DMS53 treated with DMSO at 0.1 percent for 48 hours (cell line): ENCODE measurements around the gene TBC1D17.

ENCODE experiments used
- DNase-seq: peaks from one replicate; lab custom pipeline; 2025; ENCODE audit not compliant: unreplicated experiment; lab: John Stamatoyannopoulos, UW

Gene TBC1D17

GRCh38 chr19:49890349-49891311 is 13.1 kb downstream of the TBC1D17 start:
- peak; percentile 55 for DNase-seq

DNA sequence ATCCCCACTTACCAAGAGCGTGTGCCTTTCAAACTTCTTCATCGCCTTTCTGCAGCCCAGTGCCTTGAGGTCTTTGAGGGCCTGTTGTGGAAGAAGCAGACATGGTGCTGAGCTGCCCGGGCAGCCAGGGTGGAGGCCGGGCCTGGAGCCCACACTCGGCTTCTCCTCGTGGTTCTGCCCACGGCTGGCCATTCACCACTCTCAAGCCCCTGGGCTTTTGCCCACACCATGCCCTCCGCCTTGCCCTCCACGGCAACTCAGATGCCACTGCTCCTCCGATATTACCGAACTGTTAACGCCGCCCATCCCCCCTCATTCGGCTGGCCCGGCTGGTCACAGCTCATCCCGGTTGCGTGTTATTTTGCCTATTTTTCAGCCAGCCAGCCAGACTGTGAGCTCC is 13.9 kb downstream of the TBC1D17 start:
- DNase-seq: no peak

GRCh38 chr19:49892716-49893115 is 15.2 kb downstream of the TBC1D17 start:
- DNase-seq: no peak

DNA sequence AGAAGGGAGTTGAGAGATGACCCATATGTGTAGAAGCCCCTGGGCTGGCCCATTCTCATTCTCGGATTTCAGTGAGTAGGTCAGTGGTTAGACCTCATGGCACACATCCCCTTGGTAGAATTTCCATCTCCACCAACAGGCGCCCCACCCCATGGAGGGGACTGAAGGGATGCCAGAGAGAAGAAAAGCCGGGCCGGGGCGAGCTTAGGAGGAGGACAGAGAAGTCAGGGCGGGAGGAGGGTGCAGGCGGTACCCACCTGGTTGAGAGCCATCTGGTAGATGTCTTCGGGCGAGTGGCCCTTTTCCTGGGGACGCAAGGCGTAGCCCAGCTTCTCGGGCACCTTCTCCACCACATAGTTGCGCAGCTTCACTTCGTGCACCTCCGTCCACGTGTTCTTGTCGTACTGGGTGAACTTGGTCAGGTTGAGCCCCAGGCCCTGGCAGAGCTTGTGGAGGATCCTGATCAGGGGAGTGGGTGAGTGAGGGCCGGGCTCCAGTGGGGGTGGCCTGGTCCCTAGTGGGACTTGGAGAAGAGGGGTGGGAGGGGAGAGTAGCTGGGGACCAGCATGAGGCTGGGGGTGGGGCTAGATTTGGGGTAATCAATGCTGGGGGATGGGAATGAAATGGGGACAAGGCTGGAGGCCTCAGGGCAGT is 16.6 kb downstream of the TBC1D17 start:
- no peak for DNase-seq

DNA sequence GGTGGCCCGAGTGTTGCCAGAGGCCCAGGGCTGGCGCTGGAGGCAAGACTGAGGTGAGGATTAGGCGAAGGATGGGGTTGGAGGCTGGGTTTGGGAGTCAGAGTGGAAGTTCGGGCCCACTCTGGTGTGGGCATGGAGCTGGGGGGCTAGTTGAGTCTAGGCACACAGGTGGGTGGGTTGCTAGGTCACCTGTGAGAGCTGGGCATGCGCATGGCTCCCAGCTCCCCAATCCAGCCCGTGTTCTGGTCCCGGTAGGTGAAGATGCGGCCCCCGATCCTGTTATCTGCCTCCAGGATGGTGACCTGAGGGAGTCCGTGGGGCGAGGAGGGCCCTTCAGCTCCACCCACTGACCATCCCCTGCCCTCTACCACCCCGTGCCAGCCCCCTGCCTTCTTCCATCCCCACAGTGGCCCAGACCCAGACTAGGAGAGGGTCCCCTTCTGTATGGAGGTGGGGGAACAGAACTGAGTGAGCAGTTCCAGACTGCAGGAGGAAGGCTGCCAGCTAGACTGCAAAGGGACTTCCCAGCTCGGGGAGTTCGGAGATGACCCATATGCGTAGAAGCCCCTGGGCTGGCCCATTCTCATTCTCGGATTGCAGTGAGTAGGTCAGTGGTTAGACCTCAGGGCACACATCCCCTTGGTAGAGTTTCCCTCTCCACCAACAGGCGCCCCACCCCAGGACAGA is 17.5 kb downstream of the TBC1D17 start:
- DNase-seq: no peak

GRCh38 chr19:49895566-49896297 is 18.2 kb downstream of the TBC1D17 start:
- no peak for DNase-seq

DNA sequence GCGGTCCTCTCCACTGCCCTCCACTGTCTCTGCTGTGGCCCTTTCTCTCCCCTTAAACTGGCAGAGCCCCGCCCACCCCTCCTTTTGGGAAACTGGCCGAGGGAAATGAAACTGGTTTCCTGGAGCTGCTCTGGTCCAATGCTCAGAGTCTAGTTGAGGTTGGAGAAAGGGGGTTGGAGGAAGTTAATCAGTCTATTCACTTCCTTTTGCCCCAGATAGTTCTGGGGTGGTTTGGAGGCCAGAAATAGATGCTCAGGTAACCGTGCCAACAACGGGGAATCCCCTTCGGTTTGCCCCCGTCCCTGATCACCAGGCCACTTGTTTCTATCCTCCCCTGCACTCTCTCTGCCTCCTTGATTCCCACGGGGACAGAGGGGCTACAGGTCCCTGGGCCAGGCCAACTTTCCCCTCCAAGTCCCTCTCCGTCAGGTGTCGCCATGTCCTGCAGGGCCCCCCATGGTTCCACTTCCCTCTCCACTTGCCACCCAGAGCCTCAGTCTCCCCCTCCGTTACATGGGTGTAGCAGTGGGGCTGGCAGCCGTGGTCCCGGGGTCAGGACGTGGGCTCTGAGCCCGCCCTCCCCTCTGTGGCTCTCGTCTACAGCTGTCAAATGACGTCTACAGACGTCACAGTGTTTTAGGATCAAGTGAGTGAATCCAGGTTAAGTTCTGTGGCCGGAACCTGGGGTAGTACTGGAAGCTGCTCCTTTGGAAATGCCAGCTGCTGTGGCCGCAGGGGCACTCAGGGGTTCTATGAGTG is 19.5 kb downstream of the TBC1D17 start, which contains the start of gene IL4I1:
TSS of gene IL4I1 (minus strand) at position 25 of the 759 bp plus-strand sequence. CDS start 727 bp downstream, outside the sequence.
- no peak for DNase-seq

DNA sequence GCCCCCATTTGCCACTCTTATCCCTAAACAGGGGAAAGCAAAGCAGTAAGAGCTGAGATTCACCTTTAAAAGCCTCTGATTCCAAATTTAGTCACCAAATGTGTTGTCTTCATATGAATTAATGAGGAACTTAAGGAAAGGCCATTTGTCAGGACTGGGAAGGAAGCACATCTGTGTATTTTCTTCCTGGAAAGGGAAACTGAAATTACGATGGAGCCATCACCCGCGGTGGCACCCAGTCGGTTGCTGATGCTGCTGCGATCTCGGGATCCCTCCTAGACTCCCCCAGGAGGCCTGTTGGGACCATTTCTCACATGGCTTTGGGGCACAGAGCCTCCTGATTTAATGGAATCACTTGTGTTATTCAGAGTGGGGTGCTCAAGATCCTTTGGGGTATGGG is 26.6 kb downstream of the TBC1D17 start:
- no peak for DNase-seq

- no peak for DNase-seq
Observed at GRCh38 chr19:49906879-49907564, 29.5 kb downstream of the TBC1D17 start.

DNA sequence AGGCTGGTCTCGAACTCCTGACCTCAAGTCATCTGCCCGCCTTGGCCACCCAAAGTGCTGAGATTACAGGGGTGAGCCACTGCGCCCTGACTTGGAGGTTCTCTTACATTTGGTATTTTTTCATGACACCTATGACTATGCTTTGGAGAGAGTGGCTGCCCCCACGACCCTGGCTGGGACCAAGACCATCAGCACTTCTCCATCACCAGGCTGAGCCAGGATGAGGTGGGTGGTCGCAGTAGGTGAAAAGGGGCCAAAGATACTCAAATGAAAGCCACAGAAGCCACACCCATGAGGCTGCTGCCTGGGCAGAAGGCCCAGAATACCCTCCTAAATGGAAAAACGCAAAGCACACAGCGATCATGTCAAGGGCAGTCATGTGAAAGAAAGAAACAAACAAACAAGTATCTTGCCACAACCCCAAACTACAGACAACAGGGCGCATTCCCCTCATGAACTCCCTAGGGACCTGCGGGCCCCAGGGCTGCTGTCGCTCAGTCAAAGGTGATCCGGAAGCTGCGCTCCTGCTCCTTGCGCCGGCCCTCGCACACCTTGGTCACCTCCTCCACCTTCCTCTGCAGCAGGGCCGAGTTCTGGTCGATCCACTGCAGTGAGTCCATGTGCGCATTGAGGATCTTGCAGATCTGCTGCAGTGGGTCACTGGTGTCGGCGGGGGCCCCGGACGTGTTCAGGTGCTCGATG is 30.4 kb downstream of the TBC1D17 start:
- DNase-seq: no peak

- no peak for DNase-seq
Observed at GRCh38 chr19:49908480-49909420, 31.2 kb downstream of the TBC1D17 start.

GRCh38 chr19:49910179-49910578 is 32.7 kb downstream of the TBC1D17 start:
- DNase-seq: no peak

DNA sequence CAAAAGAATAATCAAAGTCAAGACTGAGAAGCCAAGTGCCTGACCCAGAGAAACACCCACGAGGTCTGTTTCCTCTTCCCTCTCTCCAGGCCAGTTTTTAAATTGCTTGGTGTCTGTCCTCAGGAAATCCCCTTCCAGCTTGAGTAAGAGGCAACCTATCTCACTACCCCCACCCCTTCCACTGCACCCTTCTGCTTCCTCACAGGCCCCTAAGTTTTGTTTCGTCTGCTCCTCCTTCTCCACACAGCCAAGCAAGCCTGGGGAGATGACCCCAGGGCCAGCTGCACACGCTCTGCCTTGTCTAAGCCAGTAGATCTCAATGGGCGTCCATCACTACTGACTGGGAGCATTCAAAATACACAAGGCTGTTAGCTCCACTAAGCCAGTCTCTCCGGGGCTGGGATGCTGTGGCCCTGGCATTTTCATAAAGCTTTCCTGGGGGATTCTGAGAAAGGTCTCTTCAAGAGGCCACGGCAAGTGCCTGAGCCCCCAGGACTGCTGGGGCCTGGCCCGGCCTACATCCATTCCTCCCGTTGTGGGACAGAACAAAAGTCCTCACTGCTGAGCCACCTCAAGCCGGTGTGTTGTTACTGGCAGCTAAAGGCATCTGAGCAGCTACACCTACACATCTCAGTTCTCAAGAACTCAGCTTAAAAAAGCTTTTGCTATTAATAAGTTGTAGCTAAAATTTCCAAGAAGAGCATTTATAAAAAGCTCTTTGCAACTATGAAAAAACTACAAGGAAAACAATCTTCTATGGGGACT is 34.1 kb downstream of the TBC1D17 start:
- DNase-seq: no peak

- DNase-seq: no peak
Observed at GRCh38 chr19:49912965-49913685, 35.6 kb downstream of the TBC1D17 start.

DNA sequence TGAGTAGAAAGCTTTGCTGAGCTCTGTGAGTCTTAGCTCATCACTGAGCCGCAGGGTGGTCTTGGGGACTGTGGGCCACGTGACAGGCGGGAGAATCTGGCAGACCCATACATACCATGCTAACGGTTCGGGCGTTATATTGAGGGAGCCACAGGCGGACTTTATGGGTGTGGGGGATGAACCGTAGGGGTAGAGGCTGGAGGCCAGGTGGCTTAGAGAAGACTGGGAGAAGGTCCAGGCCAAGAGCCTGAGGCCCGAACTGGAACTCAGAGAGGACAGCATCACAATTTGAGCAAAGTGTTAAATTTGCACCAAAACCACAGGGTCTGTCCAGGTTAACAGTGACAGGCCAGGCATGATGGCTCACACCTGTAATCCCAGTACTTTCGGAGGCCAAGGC is 36.2 kb downstream of the TBC1D17 start:
- DNase-seq: no peak

GRCh38 chr19:49915271-49915670 is 37.8 kb downstream of the TBC1D17 start:
- DNase-seq: no peak
